HEK293 (cell line): ENCODE measurements around the gene ST7L.

Source experiments
- EGR2 ChIP-seq: fragments of 450-650 bp; formaldehyde crosslinking; IDR thresholded peaks from 2 replicates; pipeline ENCODE4 v1.5.1; 2016; ENCODE audit warnings: low read depth, missing biosample characterization, missing genetic modification characterization
- GFI1B ChIP-seq: fragments of 450-650 bp; formaldehyde crosslinking; IDR thresholded peaks from 2 replicates; pipeline ENCODE4 v1.5.1; 2016; ENCODE audit warnings: missing biosample characterization, missing genetic modification characterization
- GLI4 ChIP-seq: fragments of 450-650 bp; formaldehyde crosslinking; IDR thresholded peaks from 2 replicates; pipeline ENCODE4 v1.5.1; 2016; ENCODE audit warnings: missing biosample characterization, missing genetic modification characterization
- HOXD13 ChIP-seq: sonication (generic); formaldehyde crosslinking; IDR thresholded peaks from 2 replicates; pipeline ENCODE4 v1.8.0; 2022; ENCODE audit warnings: missing genetic modification reagents, borderline replicate concordance
- KLF1 ChIP-seq: fragments of 450-650 bp; formaldehyde crosslinking; IDR thresholded peaks from 2 replicates; pipeline ENCODE4 v1.5.1; 2016; ENCODE audit warnings: missing biosample characterization, missing genetic modification characterization
- KLF8 ChIP-seq: fragments of 450-650 bp; formaldehyde crosslinking; IDR thresholded peaks from 2 replicates; pipeline ENCODE4 v1.5.1; 2016; ENCODE audit warnings: missing biosample characterization, missing genetic modification characterization
- OSR2 ChIP-seq: fragments of 450-650 bp; formaldehyde crosslinking; IDR thresholded peaks from 2 replicates; pipeline ENCODE4 v1.5.1; 2016; ENCODE audit warnings: missing biosample characterization, missing genetic modification characterization
- PATZ1 ChIP-seq: fragments of 450-650 bp; formaldehyde crosslinking; IDR thresholded peaks from 2 replicates; pipeline ENCODE4 v1.5.1; 2016; ENCODE audit warnings: missing biosample characterization, missing genetic modification characterization
- TRIM28 ChIP-seq: IDR thresholded peaks from 2 replicates; pipeline ENCODE4 v1.6.1; 2011; ENCODE audit warnings: low read length, control low read depth, borderline replicate concordance
- ZBTB10 ChIP-seq: fragments of 450-650 bp; formaldehyde crosslinking; IDR thresholded peaks from 2 replicates; pipeline ENCODE4 v1.5.1; 2016; ENCODE audit warnings: missing biosample characterization, missing genetic modification characterization
- ZBTB11 ChIP-seq: fragments of 450-650 bp; formaldehyde crosslinking; conservative IDR thresholded peaks from 2 replicates; pipeline ENCODE4 v1.5.1; 2016; ENCODE audit warnings: low read depth, missing biosample characterization, missing genetic modification characterization
- ZBTB17 ChIP-seq: fragments of 450-650 bp; formaldehyde crosslinking; IDR thresholded peaks from 2 replicates; pipeline ENCODE4 v1.5.1; 2016; ENCODE audit warnings: missing biosample characterization, missing genetic modification characterization
- ZBTB44 ChIP-seq: fragments of 450-650 bp; IDR thresholded peaks from 2 replicates; pipeline ENCODE4 v1.5.1; 2018; ENCODE audit warnings: missing biosample characterization, mild to moderate bottlenecking, missing genetic modification characterization
- ZEB2 ChIP-seq: fragments of 450-650 bp; formaldehyde crosslinking; IDR thresholded peaks from 2 replicates; pipeline ENCODE4 v1.5.1; 2016; ENCODE audit warnings: missing biosample characterization, missing genetic modification characterization
- ZNF133 ChIP-seq: fragments of 450-650 bp; formaldehyde crosslinking; IDR thresholded peaks from 2 replicates; pipeline ENCODE4 v1.5.1; 2016; ENCODE audit warnings: missing biosample characterization, missing genetic modification characterization
- ZNF157 ChIP-seq: fragments of 450-650 bp; formaldehyde crosslinking; IDR thresholded peaks from 2 replicates; pipeline ENCODE4 v1.5.1; 2016; ENCODE audit warnings: missing biosample characterization, missing genetic modification characterization
- ZNF184 ChIP-seq: fragments of 450-650 bp; IDR thresholded peaks from 2 replicates; pipeline ENCODE4 v1.5.1; 2018; ENCODE audit warnings: missing biosample characterization, mild to moderate bottlenecking, missing genetic modification characterization
- ZNF2 ChIP-seq: fragments of 450-650 bp; formaldehyde crosslinking; IDR thresholded peaks from 2 replicates; pipeline ENCODE4 v1.5.1; 2016; ENCODE audit warnings: missing biosample characterization, missing genetic modification characterization
- ZNF202 ChIP-seq: fragments of 450-650 bp; formaldehyde crosslinking; IDR thresholded peaks from 2 replicates; pipeline ENCODE4 v1.5.1; 2016; ENCODE audit warnings: missing biosample characterization, missing genetic modification characterization, borderline replicate concordance
- ZNF223 ChIP-seq: fragments of 450-650 bp; formaldehyde crosslinking; IDR thresholded peaks from 2 replicates; pipeline ENCODE4 v1.5.1; 2016; ENCODE audit warnings: missing biosample characterization, missing genetic modification characterization
- ZNF335 ChIP-seq: fragments of 450-650 bp; formaldehyde crosslinking; conservative IDR thresholded peaks from 2 replicates; pipeline ENCODE4 v1.5.1; 2016; ENCODE audit warnings: missing biosample characterization, missing genetic modification characterization
- ZNF423 ChIP-seq: fragments of 450-650 bp; formaldehyde crosslinking; IDR thresholded peaks from 2 replicates; pipeline ENCODE4 v1.5.1; 2016; ENCODE audit warnings: missing biosample characterization, missing genetic modification characterization
- ZNF501 ChIP-seq: fragments of 450-650 bp; formaldehyde crosslinking; IDR thresholded peaks from 2 replicates; pipeline ENCODE4 v1.5.1; 2016; ENCODE audit warnings: missing biosample characterization, missing genetic modification characterization
- ZNF561 ChIP-seq: fragments of 450-650 bp; IDR thresholded peaks from 2 replicates; pipeline ENCODE4 v1.5.1; 2018; ENCODE audit warnings: missing biosample characterization, missing genetic modification characterization, borderline replicate concordance
- ZNF580 ChIP-seq: fragments of 450-650 bp; formaldehyde crosslinking; IDR thresholded peaks from 2 replicates; pipeline ENCODE4 v1.5.1; 2016; ENCODE audit warnings: missing biosample characterization, missing genetic modification characterization
- ZNF600 ChIP-seq: fragments of 450-650 bp; formaldehyde crosslinking; IDR thresholded peaks from 2 replicates; pipeline ENCODE4 v1.5.1; 2016; ENCODE audit warnings: missing biosample characterization, missing genetic modification characterization
- ZNF660 ChIP-seq: fragments of 450-650 bp; IDR thresholded peaks from 2 replicates; pipeline ENCODE4 v1.5.1; 2018; ENCODE audit warnings: missing biosample characterization, mild to moderate bottlenecking, missing genetic modification characterization
- ZNF670 ChIP-seq: fragments of 450-650 bp; formaldehyde crosslinking; IDR thresholded peaks from 2 replicates; pipeline ENCODE4 v1.5.1; 2016; ENCODE audit warnings: missing biosample characterization, missing genetic modification characterization, low read depth
- ZNF792 ChIP-seq: fragments of 450-650 bp; formaldehyde crosslinking; IDR thresholded peaks from 2 replicates; pipeline ENCODE4 v1.5.1; 2016; ENCODE audit warnings: missing biosample characterization, missing genetic modification characterization

ST7L gene

GRCh38 chr1:112508278-112509004, 110.5 kb downstream of the ST7L start, which contains the start of gene WNT2B (continued):
- TF ChIP-seq ZEB2 (peak; percentile 48; the same call in 1 of the 2 replicates), ZNF184 (no peak), ZNF223 (tag by site-specific recombination) (peak; percentile 97), ZNF423 (0 out of 2 replicates have a peak, but pooled peaks have one; percentile 13), ZNF133 (tag by site-specific recombination) (peak; percentile 34; the same call in 1 of the 2 replicates), ZBTB11 (tag by site-specific recombination) (peak; percentile 43; the same call in 1 of the 2 replicates), ZNF157 (tag by site-specific recombination) (no peak), ZBTB44 (tag by site-specific recombination) (0 out of 2 replicates have a peak, but pooled peaks have one; percentile 38), KLF1 (tag by site-specific recombination) (no peak), ZNF2 (tag by site-specific recombination) (0 out of 2 replicates have a peak, but pooled peaks have one; percentile 54), ZNF335 (tag by site-specific recombination) (peak; percentile 98), GLI4 (tag by site-specific recombination) (0 out of 2 replicates have a peak, but pooled peaks have one; percentile 35), ZNF561 (peak; percentile 86), HOXD13 (CRISPR knock-in tag) (no peak), GFI1B (tag by site-specific recombination) (no peak), ZNF580 (tag by site-specific recombination) (peak; percentile 80; the same call in 1 of the 2 replicates), ZNF501 (tag by site-specific recombination) (peak; percentile 23; the same call in 1 of the 2 replicates), ZBTB17 (tag by site-specific recombination) (peak; percentile 80), ZNF660 (peak; percentile 68), TRIM28 (peak; percentile 59; the same call in 1 of the 2 replicates), OSR2 (tag by site-specific recombination) (0 out of 2 replicates have a peak, but pooled peaks have one; percentile 21), EGR2 (0 out of 2 replicates have a peak, but pooled peaks have one; percentile 15), ZNF670 (tag by site-specific recombination) (no peak), KLF8 (tag by site-specific recombination) (0 out of 2 replicates have a peak, but pooled peaks have one; percentile 56), ZNF792 (tag by site-specific recombination) (0 out of 2 replicates have a peak, but pooled peaks have one; percentile 35), ZNF600 (tag by site-specific recombination) (peak; percentile 56; the same call in 1 of the 2 replicates), ZNF202 (tag by site-specific recombination) (no peak), ZBTB10 (tag by site-specific recombination) (peak; percentile 60; the same call in 1 of the 2 replicates), PATZ1 (tag by site-specific recombination) (peak; percentile 64)
